Endothelial cell of umbilical vein (primary cell): ENCODE results near the gene ETV1. TPM values are rescaled to one million over a fixed set of nuclear protein-coding genes. Genes with fewer than 3 reads are reported as not detected.

Experiments used
- BruUV-seq: library from RNA; stranded (reverse); fragments of 400-500 nt; replicated peaks from 2 replicates; lab custom pipeline; 2021; lab: Mats Ljungman, UMichigan
- CTCF ChIA-PET: fragments of 300-600, 350-600 bp; sonication (Branson Sonifier 250); formaldehyde crosslinking; loops from one replicate; lab custom pipeline; 2021; ENCODE audit warnings: antibody characterized with exemption, inconsistent platforms; lab: Charles Lee
- POLR2A ChIA-PET: fragments of 300-600, 350-600 bp; sonication (Branson Sonifier 250); formaldehyde crosslinking; loops from one replicate; lab custom pipeline; 2021; ENCODE audit warnings: antibody characterized with exemption, inconsistent platforms; lab: Charles Lee
- DNase-seq: peaks from one replicate; pipeline ENCODE4 v3.0.0-alpha.2; 2011; ENCODE audit warnings: low read depth, low spot score
- FAIRE-seq: peaks from 2 replicates; lab custom pipeline; 2011; peaks lifted over from hg19 to GRCh38; lab: Jason Lieb, UNC
- H2AFZ ChIP-seq: 2 replicates; pipeline ENCODE4 v1.6.0; 2012; ENCODE audit warnings: low read depth, low read length, control low read depth, inconsistent platforms
- H3K27ac ChIP-seq: 2 replicates; pipeline ENCODE4 v1.5.1; 2011; ENCODE audit warnings: low read depth, mild to moderate bottlenecking, control low read depth, low read length, moderate library complexity; ENCODE audit not compliant: insufficient read depth
- H3K27me3 ChIP-seq, 2 experiments: 2 replicates each; pipeline versions ENCODE4 v1.6.0 to v1.6.1; 2011; ENCODE audit warnings: low read length in 2 of 2, mixed read lengths in 1 of 2; ENCODE audit not compliant: control insufficient read depth in 2 of 2, insufficient read depth in 2 of 2
- H3K36me3 ChIP-seq, 2 experiments: 2 replicates in 1 of 2; 3 replicates in 1 of 2; pipeline ENCODE4 v1.5.1; 2011; ENCODE audit warnings: low read length in 2 of 2, mild to moderate bottlenecking in 1 of 2, moderate library complexity in 1 of 2; ENCODE audit not compliant: control insufficient read depth in 2 of 2, insufficient read depth in 2 of 2; ENCODE audit errors: extremely low read depth in 1 of 2
- H3K4me1 ChIP-seq: 3 replicates; pipeline ENCODE4 v1.5.1; 2011; ENCODE audit warnings: mild to moderate bottlenecking, low read length; ENCODE audit not compliant: control insufficient read depth, insufficient read depth; ENCODE audit errors: extremely low read depth
- H3K4me2 ChIP-seq: 2 replicates; pipeline ENCODE4 v1.6.1; 2011; ENCODE audit warnings: low read length, control low read depth, mixed read lengths; ENCODE audit not compliant: insufficient read depth
- H3K4me3 ChIP-seq, 3 experiments: fragments of 200-600 bp in 1 of 3; sonication (generic), shearing (Covaris generic) in 1 of 3; replicated peaks in 1 of 3; 2 replicates each; pipeline ENCODE4 v1.5.1; 2011 to 2016; ENCODE audit warnings: control low read depth in 3 of 3, low read length in 3 of 3, mild to moderate bottlenecking in 2 of 3, inconsistent platforms in 1 of 3, low read depth in 1 of 3, moderate library complexity in 1 of 3; ENCODE audit not compliant: insufficient read depth in 1 of 3
- H3K79me2 ChIP-seq: 2 replicates; pipeline ENCODE4 v1.6.0; 2012; ENCODE audit warnings: low read length, inconsistent platforms; ENCODE audit not compliant: control insufficient read depth, insufficient read depth
- H3K9ac ChIP-seq: replicated peaks from 2 replicates; pipeline ENCODE3; 2011; ENCODE audit warnings: low read length, control low read depth; ENCODE audit not compliant: insufficient read depth; ENCODE audit errors: extremely low read depth
- H3K9me1 ChIP-seq: replicated peaks from 3 replicates; pipeline ENCODE4 v1.6.0; 2011; ENCODE audit warnings: mild to moderate bottlenecking, low read length; ENCODE audit not compliant: control insufficient read depth, insufficient read depth; ENCODE audit errors: extremely low read depth
- H3K9me3 ChIP-seq: replicated peaks from 2 replicates; pipeline ENCODE4 v1.5.1; 2012; ENCODE audit warnings: low read length, inconsistent platforms; ENCODE audit not compliant: control insufficient read depth, insufficient read depth
- H4K20me1 ChIP-seq: replicated peaks from 2 replicates; pipeline ENCODE3; 2011; ENCODE audit warnings: mild to moderate bottlenecking, low read length; ENCODE audit not compliant: control insufficient read depth, insufficient read depth; ENCODE audit errors: extremely low read depth
- CTCF ChIP-seq, 2 donors: IDR thresholded peaks; 1 replicate in 1 of 2; 2 replicates in 1 of 2; pipeline ENCODE4 v1.5.1; 2011; ENCODE audit warnings: low read length in 2 of 2, mild to moderate bottlenecking in 2 of 2, moderate library complexity in 2 of 2, control low read depth in 1 of 2, inconsistent platforms in 1 of 2, low read depth in 1 of 2; ENCODE audit not compliant: insufficient read depth in 1 of 2; ENCODE audit errors: extremely low read depth in 1 of 2
- EZH2 ChIP-seq: IDR thresholded peaks from 2 replicates; pipeline ENCODE4 v1.6.1; 2012; ENCODE audit warnings: borderline replicate concordance, low read depth, mild to moderate bottlenecking, moderate library complexity, low read length, inconsistent platforms; ENCODE audit not compliant: severe bottlenecking
- FOS ChIP-seq: IDR thresholded peaks from 2 replicates; pipeline ENCODE4 v1.6.1; 2011; ENCODE audit warnings: mild to moderate bottlenecking, low read length, moderate library complexity, borderline replicate concordance; ENCODE audit not compliant: insufficient read depth
- GATA2 ChIP-seq: IDR thresholded peaks from 2 replicates; pipeline ENCODE4 v1.7.0; 2011; ENCODE audit warnings: low read depth, mild to moderate bottlenecking, moderate library complexity, mixed read lengths, low read length; ENCODE audit not compliant: insufficient read length, insufficient read depth
- JUN ChIP-seq: IDR thresholded peaks from 2 replicates; pipeline ENCODE4 v1.6.1; 2011; ENCODE audit warnings: borderline replicate concordance, low read depth; ENCODE audit not compliant: insufficient read length, insufficient read depth
- MAX ChIP-seq: IDR thresholded peaks from 2 replicates; pipeline ENCODE4 v1.6.1; 2011; ENCODE audit not compliant: insufficient read depth, insufficient read length
- MYC ChIP-seq: IDR thresholded peaks from one replicate; pipeline ENCODE4 v1.6.1; 2011; ENCODE audit warnings: mild to moderate bottlenecking, low read depth, low read length
- POLR2A ChIP-seq: IDR thresholded peaks from 2 replicates; pipeline ENCODE4 v1.6.1; 2012; ENCODE audit warnings: low read depth, mild to moderate bottlenecking, control low read depth, low read length
- POLR2AphosphoS5 ChIP-seq: IDR thresholded peaks from 2 replicates; pipeline ENCODE4 v1.6.1; 2012; ENCODE audit warnings: low read depth, mild to moderate bottlenecking, control low read depth, low read length, moderate library complexity; ENCODE audit not compliant: insufficient read depth
- dilution Hi-C: fragments of 300-500 bp; cut with MboI; formaldehyde crosslinking; loops from one replicate; pipeline ENCODE4 v1.15.0; 2019; ENCODE audit warnings: low sequenced_read_pairs; ENCODE audit not compliant: extremely low pct_ligation_motif_present
- intact Hi-C: fragments of 100-400 bp; cut with micrococcal nuclease; formaldehyde crosslinking; loops from one replicate; pipeline ENCODE4 v1.10.0; 2022
- polyA plus RNA-seq, 4 experiments: library from polyadenylated mRNA; depleted of rRNA in 3 of 4; stranded (reverse) in 3 of 4; unstranded in 1 of 4; fragments of >200 nt; gene quantifications; 2 replicates each; pipeline versions ENCODE4 v1.2.1 to v1.2.3, GENCODE V29; 2011 to 2012; ENCODE audit warnings: missing spikeins in 1 of 4
- total RNA-seq: library from RNA; stranded (reverse); gene quantifications from 2 replicates; pipeline ENCODE4 v1.2.3, GENCODE V29; 2021

The ETV1 gene
- total and polyA plus RNA-seq, 2 donors (not counting 3 experiments of a cell fraction or from before 2014, with no cell fraction given), result 8.4 to 16.6 TPM

- H3K9me3 ChIP-seq, result no peaks in the 10 kb centered on the region
- no peak overlapping the region for H3K9ac ChIP-seq
- dilution Hi-C loops, result no loop called here
- no peaks in the 10 kb centered on the region for H3K27me3 ChIP-seq
- H3K79me2 ChIP-seq, result no peaks in the 10 kb centered on the region
- H3K4me2 ChIP-seq, result no peak overlapping the region
- intact Hi-C loops, result no loop called here
- H3K4me1 ChIP-seq, result no peaks in the 10 kb centered on the region
- no peak overlapping the region for H3K4me3 ChIP-seq
- FAIRE-seq, result no peak
- no peaks in the 10 kb centered on the region for H4K20me1 ChIP-seq
- BruUV-seq, result no TSS peak
- TF ChIP-seq MAX, result no peak
- no peak for TF ChIP-seq JUN
- no peak for TF ChIP-seq MYC
- TF ChIP-seq GATA2, result no peak
- TF ChIP-seq POLR2A, result no peak
- no peak for TF ChIP-seq EZH2
- TF ChIP-seq CTCF (IDR thresholded peaks at IDR 0.05; ENCODE audit: extremely low read depth in 1 of 2, insufficient read depth in 1 of 2, low read depth in 1 of 2, low read length in 2 of 2), result no peak
- no peak for TF ChIP-seq FOS
- TF ChIP-seq POLR2AphosphoS5, result no peak
- CTCF ChIA-PET, result interaction anchor here (1.2 kb wide), 2 partner anchors 8 to 77 kb away, joined by 4 to 5 read pairs; no protein-coding TSS in a partner anchor
- no peaks in the 10 kb centered on the region for H3K36me3 ChIP-seq
- H3K9me1 ChIP-seq, result no peaks in the 10 kb centered on the region
- H2AFZ ChIP-seq, result no peak overlapping the region
- POLR2A ChIA-PET, result no interaction called here
- no peak overlapping the region for H3K27ac ChIP-seq
- no peak for DNase-seq
Measured at GRCh38 chr7:14001139-14001538, 11.7 kb upstream of the ETV1 start.
